Ishikawa (cell line): ENCODE data around the gene TNRC6B.
A peak's percentile ranks its signal among the peaks of the same experiment; 100 is the strongest.

ENCODE experiments used
- CEBPB ChIP-seq: IDR thresholded peaks from 2 replicates; pipeline ENCODE4 v1.6.1; 2012
- CREB1 ChIP-seq: IDR thresholded peaks from 2 replicates; pipeline ENCODE4 v1.6.1; 2012; ENCODE audit warnings: low read depth
- EGR1 ChIP-seq: IDR thresholded peaks from 2 replicates; pipeline ENCODE4 v1.6.1; 2012
- EP300 ChIP-seq: IDR thresholded peaks from 2 replicates; pipeline ENCODE4 v1.6.1; 2012; ENCODE audit warnings: borderline replicate concordance
- FOXM1 ChIP-seq: IDR thresholded peaks from 2 replicates; pipeline ENCODE4 v1.6.1; 2012; ENCODE audit warnings: low read depth, borderline replicate concordance
- NFIC ChIP-seq: IDR thresholded peaks from 2 replicates; pipeline ENCODE4 v1.6.1; 2012
- RAD21 ChIP-seq: IDR thresholded peaks from 2 replicates; pipeline ENCODE4 v1.6.1; 2012; ENCODE audit warnings: low read depth
- TAF1 ChIP-seq: IDR thresholded peaks from 2 replicates; pipeline ENCODE4 v1.6.1; 2012; ENCODE audit warnings: low read depth, mild to moderate bottlenecking
- TCF12 ChIP-seq: IDR thresholded peaks from 2 replicates; pipeline ENCODE4 v1.6.1; 2012; ENCODE audit warnings: low read depth
- TEAD4 ChIP-seq: IDR thresholded peaks from 2 replicates; pipeline ENCODE4 v1.6.1; 2012
- YY1 ChIP-seq: IDR thresholded peaks from 2 replicates; pipeline ENCODE4 v1.6.1; 2012; ENCODE audit warnings: low read depth
- ZBTB7A ChIP-seq: IDR thresholded peaks from 2 replicates; pipeline ENCODE4 v1.6.1; 2012; ENCODE audit warnings: low read depth
- TF ChIP-seq, protein P1 (sequence below): IDR thresholded peaks from 2 replicates; pipeline ENCODE4 v1.6.1; 2012
- TF ChIP-seq, protein P2 (sequence below): IDR thresholded peaks from 2 replicates; pipeline ENCODE4 v1.6.1; 2012; ENCODE audit warnings: low read depth, mild to moderate bottlenecking
- TF ChIP-seq, protein P3 (sequence below): IDR thresholded peaks from 2 replicates; pipeline ENCODE4 v1.6.1; 2012

The TNRC6B gene

DNA sequence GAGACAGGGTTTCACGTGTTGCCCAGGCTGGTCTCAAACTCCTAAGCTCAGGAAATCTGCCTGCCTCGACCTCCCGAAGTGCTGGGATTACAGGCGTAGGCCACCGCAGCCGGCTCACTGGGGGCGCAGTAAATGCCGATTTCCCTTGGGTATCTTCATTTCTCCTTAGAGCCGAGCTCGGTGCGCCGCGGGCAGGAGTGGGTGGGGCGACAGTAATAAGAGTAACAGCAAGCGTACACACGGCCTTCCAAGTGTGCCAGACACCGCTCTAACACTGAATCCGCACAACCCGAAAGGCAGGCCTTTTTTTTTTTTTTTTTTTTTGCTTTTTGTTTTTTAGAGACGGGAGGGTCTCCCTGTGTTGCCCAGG, 168.1 kb downstream of the TNRC6B start:
- TF ChIP-seq ZBTB7A (no peak), EGR1 (no peak), EP300 (no peak), YY1 (no peak), CREB1 (no peak), FOXM1 (no peak), TAF1 (no peak), RAD21 (no peak), NFIC (no peak), TEAD4 (no peak), TCF12 (no peak), CEBPB (no peak)
- TF ChIP-seq, protein P1, sequence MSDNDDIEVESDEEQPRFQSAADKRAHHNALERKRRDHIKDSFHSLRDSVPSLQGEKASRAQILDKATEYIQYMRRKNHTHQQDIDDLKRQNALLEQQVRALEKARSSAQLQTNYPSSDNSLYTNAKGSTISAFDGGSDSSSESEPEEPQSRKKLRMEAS: no peak
- TF ChIP-seq, protein P2, sequence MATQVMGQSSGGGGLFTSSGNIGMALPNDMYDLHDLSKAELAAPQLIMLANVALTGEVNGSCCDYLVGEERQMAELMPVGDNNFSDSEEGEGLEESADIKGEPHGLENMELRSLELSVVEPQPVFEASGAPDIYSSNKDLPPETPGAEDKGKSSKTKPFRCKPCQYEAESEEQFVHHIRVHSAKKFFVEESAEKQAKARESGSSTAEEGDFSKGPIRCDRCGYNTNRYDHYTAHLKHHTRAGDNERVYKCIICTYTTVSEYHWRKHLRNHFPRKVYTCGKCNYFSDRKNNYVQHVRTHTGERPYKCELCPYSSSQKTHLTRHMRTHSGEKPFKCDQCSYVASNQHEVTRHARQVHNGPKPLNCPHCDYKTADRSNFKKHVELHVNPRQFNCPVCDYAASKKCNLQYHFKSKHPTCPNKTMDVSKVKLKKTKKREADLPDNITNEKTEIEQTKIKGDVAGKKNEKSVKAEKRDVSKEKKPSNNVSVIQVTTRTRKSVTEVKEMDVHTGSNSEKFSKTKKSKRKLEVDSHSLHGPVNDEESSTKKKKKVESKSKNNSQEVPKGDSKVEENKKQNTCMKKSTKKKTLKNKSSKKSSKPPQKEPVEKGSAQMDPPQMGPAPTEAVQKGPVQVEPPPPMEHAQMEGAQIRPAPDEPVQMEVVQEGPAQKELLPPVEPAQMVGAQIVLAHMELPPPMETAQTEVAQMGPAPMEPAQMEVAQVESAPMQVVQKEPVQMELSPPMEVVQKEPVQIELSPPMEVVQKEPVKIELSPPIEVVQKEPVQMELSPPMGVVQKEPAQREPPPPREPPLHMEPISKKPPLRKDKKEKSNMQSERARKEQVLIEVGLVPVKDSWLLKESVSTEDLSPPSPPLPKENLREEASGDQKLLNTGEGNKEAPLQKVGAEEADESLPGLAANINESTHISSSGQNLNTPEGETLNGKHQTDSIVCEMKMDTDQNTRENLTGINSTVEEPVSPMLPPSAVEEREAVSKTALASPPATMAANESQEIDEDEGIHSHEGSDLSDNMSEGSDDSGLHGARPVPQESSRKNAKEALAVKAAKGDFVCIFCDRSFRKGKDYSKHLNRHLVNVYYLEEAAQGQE: no peak
- TF ChIP-seq, protein P3, sequence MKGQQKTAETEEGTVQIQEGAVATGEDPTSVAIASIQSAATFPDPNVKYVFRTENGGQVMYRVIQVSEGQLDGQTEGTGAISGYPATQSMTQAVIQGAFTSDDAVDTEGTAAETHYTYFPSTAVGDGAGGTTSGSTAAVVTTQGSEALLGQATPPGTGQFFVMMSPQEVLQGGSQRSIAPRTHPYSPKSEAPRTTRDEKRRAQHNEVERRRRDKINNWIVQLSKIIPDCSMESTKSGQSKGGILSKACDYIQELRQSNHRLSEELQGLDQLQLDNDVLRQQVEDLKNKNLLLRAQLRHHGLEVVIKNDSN: no peak

DNA sequence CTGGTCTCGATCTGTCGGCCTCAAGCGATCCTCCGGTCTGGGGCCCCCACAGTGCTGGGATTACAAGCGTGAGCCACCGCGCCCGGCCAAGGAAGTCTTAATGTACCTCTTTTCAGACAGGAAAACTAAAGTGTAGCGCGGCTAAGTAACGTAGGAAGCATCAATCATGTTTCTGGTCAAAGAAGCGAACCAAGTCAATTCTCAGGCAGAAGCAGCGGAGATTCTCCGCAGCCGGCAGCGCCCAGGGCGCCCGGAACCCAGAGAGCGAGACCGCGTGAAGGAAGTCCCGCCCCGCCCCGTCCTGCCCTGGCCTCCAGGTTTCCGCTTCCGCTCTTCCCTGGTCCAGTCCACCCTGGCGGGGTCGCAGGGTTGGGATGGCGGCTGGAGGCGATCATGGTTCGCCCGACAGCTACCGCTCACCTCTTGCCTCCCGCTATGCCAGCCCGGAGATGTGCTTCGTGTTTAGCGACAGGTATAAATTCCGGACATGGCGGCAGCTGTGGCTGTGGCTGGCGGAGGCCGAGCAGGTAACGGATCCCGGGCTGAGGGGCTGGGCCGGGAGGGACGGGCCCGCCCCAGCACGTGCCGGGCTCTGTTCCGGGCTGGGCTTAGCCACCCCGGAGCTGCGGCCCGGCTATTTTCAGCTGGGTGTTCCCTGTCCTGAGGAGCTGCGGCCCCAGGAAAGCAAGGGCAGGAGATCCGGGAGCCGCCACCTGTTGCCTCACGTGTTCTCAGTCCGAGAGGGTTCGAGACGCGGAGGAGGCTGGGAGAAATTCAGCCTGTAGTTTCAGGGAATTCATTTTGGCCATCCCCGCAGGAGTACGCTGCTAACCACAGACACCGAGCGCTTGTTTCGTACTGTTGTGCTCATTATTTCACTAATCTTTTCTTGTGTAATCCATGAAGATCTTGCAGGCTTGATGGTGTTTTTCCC, 168.7 kb downstream of the TNRC6B start, which contains the start of gene ADSL:
Gene ADSL (plus strand): TSS at position 316 of the 934 bp plus-strand sequence. CDS start 59 bp downstream, at position 375.
- TF ChIP-seq TAF1 (peak; percentile 96), YY1 (peak; percentile 85), EP300 (peak; percentile 49; the same call in 1 of the 2 replicates), TEAD4 (no peak; the same call in 1 of the 2 replicates), TCF12 (peak; percentile 69; the same call in 1 of the 2 replicates), NFIC (peak; percentile 7; the same call in 1 of the 2 replicates), FOXM1 (no peak), ZBTB7A (peak; percentile 64), CEBPB (no peak), CREB1 (no peak), RAD21 (no peak), EGR1 (no peak)
- TF ChIP-seq, protein P1: peak; percentile 90
- TF ChIP-seq, protein P3: peak; percentile 87
- TF ChIP-seq, protein P2: no peak

DNA sequence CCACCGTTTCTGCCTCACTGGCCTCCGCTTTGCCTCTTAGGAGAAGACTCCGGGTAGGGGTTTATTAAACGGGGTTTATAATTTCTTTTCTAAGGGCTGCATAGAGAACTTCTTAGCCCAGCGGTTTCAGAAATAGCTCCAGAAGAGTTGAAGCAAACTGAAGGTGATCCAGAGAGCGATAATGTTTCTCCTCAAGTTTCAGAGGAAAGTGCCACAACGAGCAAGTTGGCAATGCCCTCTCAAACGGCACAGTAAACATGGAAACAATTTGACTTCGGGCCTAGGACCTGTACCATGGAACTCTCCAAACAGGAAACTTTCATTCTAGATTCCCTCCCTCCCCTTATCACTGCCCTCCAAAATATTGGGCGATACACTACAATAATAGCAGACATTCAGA, 169.6 kb downstream of the TNRC6B start:
- TF ChIP-seq EP300: no peak
- TF ChIP-seq FOXM1: no peak
- no peak for TF ChIP-seq ZBTB7A
- TF ChIP-seq TCF12: no peak

DNA sequence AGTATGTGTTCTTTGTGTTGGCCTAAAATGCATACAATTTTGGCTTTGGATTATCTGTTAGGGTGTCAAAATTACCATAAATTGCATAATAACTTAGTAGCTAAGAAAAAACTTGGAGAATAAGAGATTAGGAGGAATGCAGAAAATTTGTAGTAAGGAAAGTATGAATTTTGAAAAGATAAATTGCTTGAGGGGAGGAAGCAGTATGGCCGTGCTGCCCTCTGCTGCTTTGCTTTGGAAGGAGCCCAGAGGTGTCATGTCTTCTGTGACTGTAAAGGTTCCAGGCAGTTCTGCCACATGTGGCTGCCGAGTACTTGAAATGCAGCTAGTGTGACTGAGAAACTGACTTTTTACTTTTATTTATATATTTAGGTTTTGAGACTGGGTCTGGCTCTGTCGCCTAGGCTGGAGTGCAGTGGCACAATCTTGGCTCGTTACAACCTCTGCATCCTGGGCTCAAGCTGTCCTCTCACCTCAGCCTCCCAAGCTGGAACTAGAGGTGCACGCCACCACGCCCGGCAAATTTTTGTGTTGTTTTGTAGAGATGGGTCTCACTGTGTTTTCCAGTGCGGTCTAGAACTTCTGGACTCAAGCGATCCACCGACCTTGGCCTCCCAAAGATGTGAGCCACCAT, 170.4 kb downstream of the TNRC6B start:
- peak; percentile 63 for TF ChIP-seq RAD21
- TF ChIP-seq, protein P2: no peak
- TF ChIP-seq, protein P1: no peak
